NCI-H526 treated with DMSO at 0.1 percent for 48 hours (cell line): ENCODE results near the gene LRRC51.
"Not testable (repeated sequence)": the region's sequence is repeated elsewhere in the genome, so short reads cannot be mapped to it uniquely, and the experiment has no call there.

ENCODE experiments used
- DNase-seq: peaks from one replicate; lab custom pipeline; 2025; lab: John Stamatoyannopoulos, UW

The LRRC51 gene

GRCh38 chr11:72105888-72106287, 25.2 kb downstream of the LRRC51 start, which contains the start of gene TOMT:
TOMT (plus strand) TSS chr11:72105924; CDS start chr11:72105952, 28 bp downstream.
- DNase-seq, result no peak

DNA sequence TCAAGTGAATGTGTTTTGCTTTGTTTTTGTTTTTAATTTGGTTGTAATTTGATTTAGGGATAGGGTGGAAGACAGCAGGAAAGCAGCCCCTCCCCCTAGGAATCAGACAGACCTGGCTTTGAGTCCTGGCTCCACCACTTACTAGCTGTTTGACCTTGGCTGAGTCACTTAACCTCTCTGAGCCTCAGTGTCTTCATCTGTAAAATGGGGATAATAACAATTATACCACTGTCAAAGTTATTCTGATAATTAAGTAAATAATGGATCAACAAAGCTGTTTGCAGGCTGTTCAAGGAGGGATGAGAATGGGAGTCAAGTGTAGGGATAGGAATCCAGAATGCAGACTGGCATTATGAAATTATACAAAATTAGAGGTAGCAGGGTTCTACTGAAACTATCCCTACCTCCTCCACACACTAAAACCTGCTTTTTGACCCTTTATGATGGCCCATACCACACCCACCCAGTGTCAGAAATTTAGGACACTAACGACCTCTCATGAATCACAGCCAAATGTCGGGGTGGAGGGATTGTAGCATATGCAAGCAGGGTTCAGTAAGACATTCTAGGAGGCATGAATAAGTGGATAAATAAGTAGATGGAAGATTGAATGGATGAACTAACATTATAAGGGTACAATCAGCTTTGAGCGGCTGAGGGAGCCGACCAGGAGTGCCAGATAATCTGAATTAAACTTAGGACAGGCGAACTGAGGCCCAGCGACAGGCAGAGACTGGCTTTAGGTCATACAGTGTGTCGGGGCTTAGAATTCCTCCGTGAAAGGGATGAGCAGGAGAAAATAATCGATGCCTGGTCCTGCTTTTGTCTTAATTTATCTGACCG, 30.9 kb downstream of the LRRC51 start:
- no peak for DNase-seq

GRCh38 chr11:72112143-72112977, 31.7 kb downstream of the LRRC51 start, which contains the start of gene ANAPC15:
ANAPC15 (minus strand) TSS chr11:72112695; CDS start chr11:72111276, 1,419 bp downstream.
- peak; percentile 100 for DNase-seq

DNA sequence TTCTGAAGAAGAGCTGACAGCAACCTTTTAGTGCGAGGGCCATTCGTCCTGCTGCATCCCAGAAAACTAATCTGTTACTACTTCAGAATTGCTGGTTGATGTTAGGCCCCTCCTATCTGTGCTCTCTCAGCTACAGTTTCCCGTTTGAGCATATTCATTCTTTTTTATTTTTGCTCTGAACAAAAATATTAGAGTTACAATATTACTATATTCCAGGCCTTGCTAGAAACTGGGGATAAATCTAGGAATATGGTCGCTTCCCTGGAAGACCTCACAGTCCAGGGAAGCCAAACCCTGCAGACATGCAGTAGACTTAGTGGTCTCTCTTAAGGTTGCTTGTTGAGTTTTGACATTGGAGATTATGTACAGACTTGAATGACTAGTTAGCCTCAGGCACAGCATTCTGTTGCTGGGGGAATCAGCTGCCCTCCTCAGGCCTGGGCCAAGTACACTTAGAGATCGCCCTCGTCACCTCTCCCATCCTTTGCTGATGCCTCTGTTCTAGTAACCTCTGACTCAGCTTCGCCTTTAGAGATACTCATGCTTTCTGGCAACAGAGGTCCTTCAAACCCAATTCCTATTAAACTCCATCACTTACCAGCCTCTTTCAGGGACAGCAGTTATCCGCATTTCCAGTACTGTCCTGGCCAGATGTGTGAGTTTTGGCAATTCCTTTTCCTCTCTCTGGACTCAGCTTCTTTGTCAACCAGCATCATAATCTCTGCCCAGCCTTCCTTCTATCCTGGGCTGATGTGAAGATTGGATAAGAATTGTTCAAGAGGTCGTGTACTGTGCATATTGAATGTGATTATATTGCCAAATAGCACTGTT, 32.5 kb downstream of the LRRC51 start:
- DNase-seq, result no peak

DNA sequence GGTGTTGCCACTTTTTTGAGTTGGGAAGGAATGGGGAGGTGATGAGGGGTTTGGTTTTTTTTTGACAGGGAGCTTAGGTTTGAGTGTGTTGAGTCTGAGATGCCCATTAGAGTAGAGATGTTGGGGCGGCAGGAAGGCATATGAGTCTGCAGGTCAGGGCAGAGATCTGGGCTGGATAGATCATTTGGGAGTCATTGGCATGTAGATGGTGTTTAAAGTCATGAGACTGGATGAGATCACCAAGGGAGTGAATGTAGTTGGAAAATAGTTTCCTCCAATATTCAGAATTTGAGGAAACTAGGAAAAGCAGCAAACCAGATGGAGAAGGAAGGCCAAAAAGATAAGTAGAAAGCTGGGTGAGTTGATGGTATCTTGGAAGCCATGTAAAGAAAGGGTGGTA, 33.9 kb downstream of the LRRC51 start:
- no peak for DNase-seq

DNA sequence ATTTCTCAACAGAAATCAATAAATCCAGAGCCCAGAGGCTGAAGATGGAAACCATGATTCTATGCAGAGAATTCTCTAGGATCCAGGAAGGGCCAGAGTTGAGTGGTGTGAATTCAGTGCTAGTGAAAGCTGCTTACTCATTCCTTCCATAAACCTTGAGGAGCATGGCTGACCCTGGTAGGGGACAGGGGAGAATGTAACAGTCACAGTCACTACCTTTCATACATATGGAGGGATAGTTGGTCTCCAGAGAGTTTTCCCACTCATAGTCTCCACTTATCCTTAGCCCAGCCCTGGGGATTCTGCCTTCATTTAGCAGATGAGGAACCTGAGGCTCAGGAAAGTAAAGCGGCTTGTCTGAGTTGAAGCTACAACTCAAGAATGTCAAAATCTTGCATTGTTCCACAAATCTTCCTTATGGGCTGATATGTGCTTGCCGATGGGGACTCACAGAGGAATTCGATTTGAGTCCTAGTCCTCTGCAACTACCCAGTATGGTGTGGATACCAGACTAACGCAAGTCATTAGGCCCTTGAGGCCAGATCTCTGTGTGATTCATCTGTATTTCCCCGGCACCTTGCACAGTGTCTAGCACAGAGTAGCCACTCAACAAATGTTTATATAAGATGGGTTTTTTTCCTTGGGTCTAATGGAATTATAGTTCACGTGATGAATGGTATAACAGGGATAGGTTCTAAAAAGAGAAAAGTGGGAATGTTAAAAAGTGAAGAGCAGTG, 35.5 kb downstream of the LRRC51 start:
- no peak for DNase-seq

DNA sequence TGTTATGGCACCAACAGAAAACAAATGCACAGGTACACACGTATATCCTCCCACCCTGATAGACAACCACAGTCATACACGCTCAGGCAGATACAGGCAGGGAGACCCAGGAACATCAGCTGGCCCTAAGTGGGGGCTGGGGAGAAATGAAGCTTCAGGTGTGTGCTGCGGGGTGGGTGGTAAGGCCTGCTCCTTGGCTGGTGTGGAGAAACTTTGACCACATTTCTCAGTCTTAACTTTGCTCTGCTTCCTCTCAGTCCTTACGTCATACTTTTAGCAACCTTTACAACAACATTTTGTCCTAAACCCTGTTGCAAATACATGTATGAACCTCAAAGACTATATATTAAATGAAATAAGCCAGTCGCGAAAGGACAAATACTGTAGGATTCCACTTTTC, 38.5 kb downstream of the LRRC51 start:
- no peak for DNase-seq

GRCh38 chr11:72120930-72121329, 40.3 kb downstream of the LRRC51 start:
- DNase-seq, result no peak

- no peak for DNase-seq
These were observed 42.0 kb downstream of the LRRC51 start for GRCh38 chr11:72122607-72123006.

DNA sequence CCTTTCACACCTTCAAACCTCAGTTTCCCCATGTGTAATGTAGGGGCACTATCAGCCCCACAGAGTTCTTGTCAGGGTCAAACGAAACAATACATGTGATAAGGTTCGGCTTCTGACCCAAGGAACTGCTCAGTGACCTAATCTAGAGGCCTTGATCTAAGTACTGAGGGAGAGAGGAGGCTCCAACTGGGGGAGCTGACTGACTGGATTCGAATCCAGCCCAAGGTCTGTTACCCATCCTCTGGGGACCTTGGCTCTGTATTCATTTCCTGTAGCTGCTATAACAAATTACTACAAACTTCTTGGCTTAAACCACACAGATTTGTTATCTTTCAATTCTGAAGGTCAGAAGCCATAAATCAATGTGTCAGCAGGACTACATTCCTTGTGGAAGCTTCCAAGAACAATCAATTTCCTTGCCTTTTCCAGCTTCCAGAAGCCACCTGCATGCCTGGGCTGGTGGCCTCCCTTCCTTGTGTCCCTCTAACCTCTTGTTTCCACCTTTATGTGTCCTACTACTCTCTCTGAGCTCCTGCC, 42.5 kb downstream of the LRRC51 start:
- no peak for DNase-seq

DNA sequence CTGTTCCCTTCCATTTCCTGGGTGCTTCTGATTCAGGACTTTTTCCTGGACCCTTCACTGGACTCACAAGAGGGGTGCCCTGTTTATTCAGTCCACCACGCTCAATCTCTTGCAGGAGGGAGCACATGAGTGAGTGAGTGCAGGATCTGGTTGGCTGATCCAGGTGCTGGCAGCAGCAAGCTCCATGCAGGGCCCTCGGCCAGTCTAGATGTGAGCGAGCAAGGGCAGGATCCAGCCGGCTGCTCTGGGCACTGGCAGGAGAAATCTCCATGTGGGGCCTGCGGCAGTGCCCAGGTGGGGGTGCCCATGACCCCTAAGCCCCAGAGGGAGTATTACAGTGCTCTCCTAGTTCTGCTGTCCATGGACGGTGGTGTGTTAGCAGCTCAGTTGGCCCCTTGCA, 43.4 kb downstream of the LRRC51 start:
- no peak for DNase-seq

GRCh38 chr11:72125956-72126355, 45.3 kb downstream of the LRRC51 start:
- no peak for DNase-seq

GRCh38 chr11:72127923-72128322, 47.3 kb downstream of the LRRC51 start:
- no peak for DNase-seq

DNA sequence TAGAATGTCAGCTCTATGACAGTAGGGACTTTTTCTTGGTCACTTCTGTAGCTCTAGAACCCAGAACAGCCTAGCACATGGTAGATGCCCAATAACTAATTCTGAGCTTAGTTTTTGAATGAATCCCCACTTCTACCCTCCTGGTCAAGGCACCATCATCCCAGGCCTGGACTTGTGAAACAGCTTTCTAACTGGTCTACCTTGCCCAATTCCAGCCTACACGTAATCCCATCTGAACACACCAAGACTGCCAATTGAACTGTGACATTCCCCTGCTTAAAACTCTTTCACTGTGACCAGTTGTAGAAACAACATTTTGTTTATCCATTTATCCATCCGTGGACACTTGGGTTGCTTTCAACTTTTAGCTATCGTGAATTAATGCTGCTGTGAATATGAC, 48.7 kb downstream of the LRRC51 start:
- no peak for DNase-seq

GRCh38 chr11:72132646-72133045, 52.0 kb downstream of the LRRC51 start:
- no peak for DNase-seq

- DNase-seq, result not testable (repeated sequence)
These were observed 54.8 kb downstream of the LRRC51 start, which contains the start of gene FOLR3 for GRCh38 chr11:72135473-72135872. FOLR3 (plus strand) TSS chr11:72135725; CDS start chr11:72135953, 228 bp downstream.

GRCh38 chr11:72135891-72136683, 55.4 kb downstream of the LRRC51 start:
- DNase-seq, result no peak

DNA sequence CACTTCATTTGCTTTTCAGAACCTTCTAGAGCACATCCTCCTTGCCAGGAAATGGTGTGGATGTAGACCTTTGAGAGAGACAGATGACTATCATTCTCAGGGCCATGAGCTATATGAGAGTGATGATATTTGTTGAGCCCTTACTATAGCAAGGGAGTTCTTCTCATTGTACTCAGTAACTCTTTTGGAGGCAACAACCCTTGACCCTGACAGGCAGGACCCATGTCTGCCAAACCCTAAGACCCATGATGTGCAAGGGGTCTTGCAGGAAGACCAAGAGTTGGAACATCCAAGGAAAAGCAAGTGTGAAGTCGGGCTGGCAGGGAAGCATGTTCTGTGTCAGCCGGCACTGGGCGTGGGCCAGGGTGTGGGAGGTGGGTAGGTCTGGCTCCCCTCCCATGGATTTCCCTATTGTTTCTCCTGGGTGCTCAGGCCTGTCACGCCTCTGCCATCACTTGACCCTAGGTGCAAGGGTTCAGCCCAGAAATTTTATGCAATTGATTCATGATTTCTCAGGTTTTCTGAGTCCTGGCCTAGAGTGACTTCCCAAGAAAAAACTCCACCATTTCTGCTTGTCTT, 56.1 kb downstream of the LRRC51 start:
- DNase-seq, result no peak

DNA sequence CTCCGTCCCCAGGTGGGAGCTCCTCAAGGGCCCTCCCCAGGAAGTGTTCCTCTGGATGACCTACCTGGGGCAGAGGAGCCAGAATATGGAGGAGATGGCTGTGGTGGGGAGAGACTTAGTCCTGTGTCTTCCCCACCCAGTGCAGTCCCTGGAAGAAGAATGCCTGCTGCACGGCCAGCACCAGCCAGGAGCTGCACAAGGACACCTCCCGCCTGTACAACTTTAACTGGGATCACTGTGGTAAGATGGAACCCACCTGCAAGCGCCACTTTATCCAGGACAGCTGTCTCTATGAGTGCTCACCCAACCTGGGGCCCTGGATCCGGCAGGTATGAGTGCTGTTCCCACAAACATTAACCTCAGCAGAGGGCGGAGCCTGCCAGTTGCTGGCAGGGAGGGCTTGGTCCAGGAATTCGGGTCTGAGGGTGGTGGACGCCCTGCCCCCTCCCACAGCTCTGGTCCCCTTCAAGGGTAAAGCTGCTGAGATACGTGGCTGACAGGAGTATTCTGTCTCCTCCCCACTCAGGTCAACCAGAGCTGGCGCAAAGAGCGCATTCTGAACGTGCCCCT, 58.3 kb downstream of the LRRC51 start:
- no peak for DNase-seq
